GM21447 (cell line): ENCODE measurements around the gene GAS7.
"Not testable (repeated sequence)": the region's sequence is repeated elsewhere in the genome, so short reads cannot be mapped to it uniquely, and the experiment has no call there.

Experiments used
- ATAC-seq: cut with Tn5 transposase; IDR thresholded peaks from one replicate; pipeline ENCODE4 v1.9.1; 2021; ENCODE audit not compliant: unreplicated experiment

Gene GAS7

GRCh38 chr17:10077561-10078299 is 120.7 kb downstream of the GAS7 start:
- ATAC-seq = no peak

DNA sequence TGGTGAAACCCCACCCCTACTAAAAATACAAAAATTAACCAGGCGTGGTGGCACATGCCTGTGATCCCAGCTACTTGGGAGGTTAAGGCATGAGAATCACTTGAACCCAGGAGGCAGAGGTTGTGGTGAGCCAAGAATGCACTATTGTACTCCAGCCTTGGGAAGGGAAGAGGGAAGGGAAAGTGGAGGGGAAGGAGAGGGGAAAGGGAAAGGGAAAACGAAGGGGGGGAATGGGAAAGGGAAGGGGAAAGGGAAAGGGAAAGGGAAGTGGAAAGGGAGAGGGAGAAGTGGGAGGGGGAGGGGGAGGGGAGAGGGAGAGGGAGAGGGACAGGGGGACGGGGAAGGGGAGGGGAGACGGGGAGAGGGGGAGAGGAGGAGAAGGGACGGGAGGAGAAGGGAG is 122.5 kb downstream of the GAS7 start:
- ATAC-seq = no peak

DNA sequence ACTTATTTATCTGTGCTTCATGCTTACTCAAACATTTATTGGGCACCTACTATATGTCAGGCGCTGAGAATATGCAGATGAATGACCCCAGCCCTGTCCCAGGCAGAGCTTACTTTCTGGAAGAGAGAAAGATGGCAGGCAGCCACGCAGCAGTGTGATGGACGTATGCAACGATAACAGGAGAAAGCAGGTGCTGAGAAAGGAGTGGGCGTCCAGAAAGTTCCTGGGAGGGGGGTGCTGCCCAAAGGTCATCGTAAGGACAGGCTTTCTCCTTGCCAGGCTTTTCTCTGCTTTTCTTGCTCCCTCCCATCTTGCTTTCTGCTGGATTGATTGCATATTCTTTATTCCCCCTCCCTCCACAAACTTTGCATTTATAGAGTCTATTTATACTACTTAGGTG is 124.5 kb downstream of the GAS7 start:
- no peak for ATAC-seq

- no peak for ATAC-seq
Observed at GRCh38 chr17:10072556-10073425, 125.6 kb downstream of the GAS7 start.

DNA sequence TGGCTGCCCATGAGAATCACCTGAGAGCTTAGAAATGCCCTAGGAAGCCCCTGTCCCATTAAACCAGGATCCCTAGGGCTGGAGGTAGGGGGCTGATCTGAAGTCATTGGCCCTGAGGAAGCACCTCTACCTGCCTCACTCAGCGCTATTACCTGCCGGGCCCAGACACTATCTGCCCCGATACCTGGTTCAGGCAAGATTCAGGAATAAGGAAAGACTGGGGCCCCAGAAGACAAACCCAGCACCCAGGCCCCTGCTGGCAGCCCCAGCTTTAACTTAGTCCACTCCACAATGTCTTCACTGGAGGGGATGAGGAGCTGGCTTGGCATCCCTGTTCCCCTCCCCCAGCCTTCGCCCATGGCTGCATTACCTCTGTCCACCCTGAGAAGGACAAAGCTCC is 126.3 kb downstream of the GAS7 start:
- no peak for ATAC-seq

DNA sequence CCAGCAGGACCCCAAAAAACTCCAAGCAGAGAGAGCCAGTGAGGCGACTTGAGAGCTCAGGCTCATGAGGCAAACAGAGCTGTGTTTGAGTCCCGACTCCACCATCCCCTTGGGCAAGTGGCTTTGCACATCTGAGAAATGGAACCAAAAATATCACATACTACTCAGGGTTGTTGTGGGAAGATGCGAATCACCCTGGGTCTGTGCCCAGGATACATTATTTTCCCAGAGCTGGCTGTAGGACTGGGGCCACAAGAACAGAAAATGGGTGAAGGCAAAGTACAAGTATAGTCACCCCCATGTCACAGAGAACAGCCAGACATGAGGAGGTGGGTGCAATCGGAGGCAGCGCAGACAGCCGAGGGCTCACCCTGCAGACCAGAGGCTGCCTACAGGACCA is 127.3 kb downstream of the GAS7 start:
- no peak for ATAC-seq

- ATAC-seq = no peak
Observed at GRCh38 chr17:10070690-10071089, 127.7 kb downstream of the GAS7 start.

DNA sequence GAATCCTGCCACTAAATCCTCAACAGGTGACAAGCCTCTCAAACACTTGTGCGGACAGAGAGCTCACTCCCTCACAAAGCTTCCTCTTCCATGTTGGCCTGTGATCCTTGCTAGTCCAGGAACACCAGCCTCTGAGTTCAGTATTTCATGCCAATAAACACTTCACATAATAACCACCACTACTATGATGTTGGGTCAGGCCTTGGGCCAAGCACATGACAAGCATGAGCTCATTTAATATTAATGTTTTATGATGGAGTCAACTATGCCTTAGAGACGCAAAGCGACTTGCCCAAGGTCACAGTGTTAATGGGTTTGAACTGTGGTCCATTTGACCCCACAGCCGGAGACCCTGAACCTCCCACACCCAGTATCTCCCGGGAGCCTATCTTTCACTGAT is 129.1 kb downstream of the GAS7 start:
- no peak for ATAC-seq

DNA sequence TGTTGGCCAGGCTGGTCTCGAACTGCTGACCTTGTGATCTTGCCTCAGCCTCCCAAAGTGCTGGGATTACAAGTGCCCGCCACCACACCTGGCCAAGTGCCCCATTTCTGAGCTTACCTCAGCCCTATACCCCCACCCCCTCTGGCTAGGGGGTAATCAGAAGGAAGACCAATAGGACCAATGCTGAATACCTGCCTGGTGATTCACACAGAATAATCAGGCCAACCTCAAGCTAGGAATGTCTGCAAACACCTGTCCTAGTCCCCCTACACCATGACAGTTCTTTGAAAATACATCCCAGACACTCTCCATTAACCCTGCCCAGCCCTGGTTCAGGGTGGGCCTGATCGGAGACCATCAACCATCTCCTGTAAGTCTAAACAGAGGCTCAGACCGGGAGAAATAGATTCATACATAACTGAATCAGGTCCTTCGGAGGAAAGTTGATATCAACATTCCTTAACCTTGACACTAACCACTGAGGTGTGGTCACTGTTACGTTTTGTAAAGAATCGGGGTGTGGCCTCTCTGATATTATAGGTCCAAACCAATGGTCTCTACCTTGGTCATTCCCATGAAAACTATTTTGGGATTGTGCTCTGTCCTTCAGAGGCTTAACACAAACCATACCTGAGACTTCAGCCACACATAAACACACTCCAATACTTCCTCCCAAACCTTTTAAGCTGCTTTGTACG is 130.8 kb downstream of the GAS7 start:
- no peak for ATAC-seq

DNA sequence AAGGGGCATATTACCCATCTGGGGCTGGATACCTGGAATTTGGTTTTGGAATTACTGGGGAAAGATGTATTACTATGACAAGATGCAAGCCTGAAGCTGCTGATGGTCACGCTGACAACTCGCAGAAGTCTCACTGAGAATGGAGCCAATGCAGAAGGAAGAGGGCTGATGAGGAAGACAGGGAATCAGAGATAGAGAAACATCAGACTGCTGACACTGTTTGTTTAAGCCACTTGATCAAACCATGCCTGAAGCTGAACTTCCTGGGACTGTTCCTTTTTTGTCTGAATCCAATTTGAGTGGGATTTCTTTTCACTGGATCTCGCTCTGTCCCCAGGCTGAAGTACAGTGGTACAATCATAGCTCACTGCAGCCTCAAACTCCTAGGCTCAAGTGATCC is 133.9 kb downstream of the GAS7 start:
- ATAC-seq = no peak

DNA sequence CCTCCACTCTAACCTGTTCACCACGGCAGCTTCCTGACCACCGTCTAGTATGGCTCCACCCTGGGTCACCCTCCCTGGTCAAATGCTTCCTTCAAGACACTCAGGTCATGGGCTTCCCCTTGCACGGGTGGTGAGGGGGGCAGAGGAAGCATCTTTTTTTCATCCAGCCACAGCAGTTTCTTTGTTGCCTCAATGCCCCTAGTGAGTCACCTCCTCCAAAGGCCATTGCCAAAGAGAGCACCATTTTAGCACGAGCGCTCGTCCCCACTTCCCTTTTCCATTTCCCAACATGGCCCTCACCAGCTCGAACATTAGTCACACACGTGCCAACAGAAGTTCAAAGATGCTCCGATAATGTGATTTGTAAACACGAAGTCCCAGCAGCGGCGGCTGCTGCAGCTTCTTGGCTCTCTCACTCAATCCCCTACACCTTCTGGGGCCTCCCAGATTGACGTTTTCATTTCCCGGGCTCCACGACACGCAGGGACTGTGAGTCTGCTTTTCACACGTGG is 134.6 kb downstream of the GAS7 start:
- no peak for ATAC-seq

DNA sequence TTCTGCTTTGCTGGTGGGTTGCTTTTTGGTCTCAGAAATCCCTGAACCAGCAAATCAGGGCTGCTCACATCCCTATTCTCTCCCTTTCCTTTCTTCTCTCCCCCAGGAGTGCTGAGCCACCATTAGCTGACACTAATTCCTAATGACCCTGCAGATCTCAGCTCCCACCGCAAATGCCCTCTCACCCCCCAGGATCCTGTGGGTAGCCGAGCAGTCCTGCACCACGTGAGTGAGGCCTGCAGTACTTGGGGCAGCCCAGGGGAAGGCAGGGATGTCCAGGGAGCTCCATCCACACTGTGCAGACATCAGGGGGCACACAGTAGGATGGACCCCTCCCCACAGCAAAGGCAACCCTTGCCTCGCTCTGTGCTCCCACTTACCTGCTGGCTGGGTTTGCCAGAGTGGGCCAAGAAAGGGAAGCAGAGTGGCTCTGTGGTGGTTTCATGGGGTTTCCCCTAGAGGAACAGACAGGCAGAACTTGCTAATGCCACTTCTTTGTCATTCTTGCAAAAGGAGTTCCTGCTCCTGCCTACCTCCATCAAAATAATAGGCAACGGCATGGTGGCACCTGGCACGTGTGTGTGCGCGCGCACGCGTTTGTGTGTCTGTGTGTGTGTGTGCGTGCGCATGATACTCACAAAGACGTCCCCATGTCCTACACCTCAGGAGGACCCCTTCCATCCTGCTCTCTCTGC is 135.6 kb downstream of the GAS7 start:
- ATAC-seq = no peak

- no peak for ATAC-seq
Observed at GRCh38 chr17:10061111-10061845, 137.1 kb downstream of the GAS7 start.

GRCh38 chr17:10060526-10060925 is 137.9 kb downstream of the GAS7 start:
- ATAC-seq = no peak

- ATAC-seq = peak; percentile 88
Observed at GRCh38 chr17:10059684-10060211, 138.7 kb downstream of the GAS7 start.

DNA sequence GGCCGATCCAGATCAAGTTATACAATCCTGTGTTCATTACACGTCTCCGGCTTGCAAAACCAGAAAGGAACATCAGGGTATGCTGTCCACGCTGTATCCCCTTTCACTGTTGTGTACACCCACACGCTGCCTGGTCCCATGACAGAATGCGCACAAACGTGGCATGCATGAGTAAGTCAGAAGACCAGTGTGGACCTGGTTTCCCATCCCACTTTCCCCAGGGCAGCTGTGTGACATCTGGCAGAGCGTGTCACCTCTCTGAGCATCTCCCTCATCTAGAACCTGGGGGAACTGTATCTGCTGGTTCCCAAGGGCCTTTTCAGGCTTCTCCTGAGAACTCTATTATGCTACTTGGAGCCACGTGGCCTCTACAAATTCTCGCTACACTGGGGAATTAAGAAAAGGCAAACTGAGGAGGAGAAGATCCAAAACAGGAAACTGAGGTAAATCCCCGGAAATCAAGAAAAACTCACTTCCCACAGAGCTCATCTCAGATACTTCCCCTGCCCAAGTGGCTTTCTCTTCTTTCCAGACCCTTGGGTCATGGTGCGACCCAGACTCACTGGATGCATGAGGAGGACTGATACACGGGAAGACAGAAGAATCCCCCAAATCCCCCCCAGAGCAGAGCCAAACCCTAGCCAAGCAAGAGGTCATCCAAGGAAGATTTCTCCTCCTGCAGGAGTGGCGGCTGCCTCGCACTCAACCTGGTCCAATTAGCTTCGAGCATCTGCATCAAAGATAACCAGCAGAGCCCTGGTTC is 139.3 kb downstream of the GAS7 start:
- no peak for ATAC-seq

- ATAC-seq = not testable (repeated sequence)
Observed at GRCh38 chr17:10057466-10057865, 140.9 kb downstream of the GAS7 start.

- no peak for ATAC-seq
Observed at GRCh38 chr17:10055262-10055975, 143.0 kb downstream of the GAS7 start.
